ENCODE data around the gene MGMT. TPM values are rescaled to one million over a fixed set of nuclear protein-coding genes. Genes with fewer than 3 reads are reported as not detected.

Gene MGMT
- total and polyA plus RNA-seq, 9 of the 15 experiments (the other 6 are each of a cell fraction or from before 2014, with no cell fraction given): 0.03 to 0.29 (median 0.11) TPM; not detected in 4

DNA sequence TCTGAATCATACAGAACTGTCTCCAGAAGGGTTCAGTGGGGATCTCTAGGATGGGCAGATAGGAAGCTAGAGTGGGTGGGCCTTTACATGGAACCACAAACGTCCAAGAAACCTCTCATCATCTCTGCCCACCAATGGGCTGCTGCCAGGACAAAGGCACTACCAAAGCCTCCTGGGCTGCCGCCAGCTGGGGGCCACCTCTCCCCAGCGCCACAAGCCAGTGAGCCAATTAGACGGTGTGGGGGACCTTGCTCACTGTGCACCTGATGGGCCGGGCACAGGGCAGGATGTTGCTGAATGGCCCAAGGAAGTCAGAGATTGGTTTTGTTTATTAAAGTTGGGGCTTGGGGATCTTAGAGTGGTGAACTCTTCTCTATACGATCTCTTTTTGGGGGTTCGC, 242.1 kb downstream of the MGMT start:
- Histone ChIP-seq H4K20me1 (replicated peaks; ENCODE audit: control insufficient read depth, insufficient read depth, low read length) (no peaks in the 10 kb centered on the region), H3K4me1 (replicated peaks in 1 of 2; ENCODE audit: control insufficient read depth in 2 of 2, insufficient read depth in 2 of 2, low read length in 2 of 2) (no peaks in the 10 kb centered on the region), H3K9ac (ENCODE audit: insufficient read depth in 1 of 2, low read depth in 2 of 2, low read length in 2 of 2) (no peak overlapping the region), H3K9me1 (ENCODE audit: control insufficient read depth, insufficient read depth, low read length) (no peaks in the 10 kb centered on the region), H2AFZ (ENCODE audit: low read depth, low read length) (no peak overlapping the region), H3K4me3 (no peak overlapping the region), H3K79me2 (ENCODE audit: control insufficient read depth, insufficient read depth, low read length) (no peaks in the 10 kb centered on the region), H3K27ac (ENCODE audit: extremely low read depth, low read depth, low read length) (no peak overlapping the region), H3K4me2 (ENCODE audit: insufficient read depth, low read length) (no peak overlapping the region), H3K9me3 (replicated peaks; ENCODE audit: control insufficient read depth, insufficient read depth, low read depth, low read length) (no peaks in the 10 kb centered on the region), H3K27me3 (ENCODE audit: control insufficient read depth in 2 of 2, insufficient read depth in 2 of 2, low read length in 2 of 2) (peaks cover 3 to 46% of the 10 kb centered on the region in 2 experiments; a peak in 2 of 5 replicates), H3K36me3 (ENCODE audit: control insufficient read depth, insufficient read depth, low read length) (no peaks in the 10 kb centered on the region)
- ATAC-seq (no peak), DNase-seq (ENCODE audit: extremely low read depth in 1 of 4, low spot score in 3 of 4) (no peak), FAIRE-seq (no peak)
- TF ChIP-seq NR3C1 (CRISPR knock-in tag; IDR thresholded peaks at IDR 0.05) (no peak), GATA2 (CRISPR knock-in tag; IDR thresholded peaks at IDR 0.05) (no peak), ZNF717 (CRISPR knock-in tag; IDR thresholded peaks at IDR 0.05) (no peak), PYGO2 (tag; IDR thresholded peaks at IDR 0.05) (no peak), ETV5 (CRISPR knock-in tag; IDR thresholded peaks at IDR 0.05; ENCODE audit: low read depth) (no peak), RBFOX2 (IDR thresholded peaks at IDR 0.05; ENCODE audit: low read depth, low read length) (no peak), XRCC5 (IDR thresholded peaks at IDR 0.05; ENCODE audit: low read depth, low read length) (no peak), KLF6 (CRISPR knock-in tag; IDR thresholded peaks at IDR 0.05; ENCODE audit: borderline replicate concordance) (no peak), ZNF274 (IDR thresholded peaks at IDR 0.05; ENCODE audit: borderline replicate concordance, low read depth, low read length) (no peak), MEF2D (tag; conservative IDR thresholded peaks at IDR 0.05; ENCODE audit: low read depth) (no peak), ZNF384 (IDR thresholded peaks at IDR 0.05; ENCODE audit: low read depth, low read length) (no peak), HLTF (IDR thresholded peaks at IDR 0.05) (no peak), NCOR1 (IDR thresholded peaks at IDR 0.05) (no peak)
- TF ChIP-seq, protein P1, sequence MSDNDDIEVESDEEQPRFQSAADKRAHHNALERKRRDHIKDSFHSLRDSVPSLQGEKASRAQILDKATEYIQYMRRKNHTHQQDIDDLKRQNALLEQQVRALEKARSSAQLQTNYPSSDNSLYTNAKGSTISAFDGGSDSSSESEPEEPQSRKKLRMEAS (CRISPR knock-in tag; IDR thresholded peaks at IDR 0.05): no peak
- TF ChIP-seq, protein P2, sequence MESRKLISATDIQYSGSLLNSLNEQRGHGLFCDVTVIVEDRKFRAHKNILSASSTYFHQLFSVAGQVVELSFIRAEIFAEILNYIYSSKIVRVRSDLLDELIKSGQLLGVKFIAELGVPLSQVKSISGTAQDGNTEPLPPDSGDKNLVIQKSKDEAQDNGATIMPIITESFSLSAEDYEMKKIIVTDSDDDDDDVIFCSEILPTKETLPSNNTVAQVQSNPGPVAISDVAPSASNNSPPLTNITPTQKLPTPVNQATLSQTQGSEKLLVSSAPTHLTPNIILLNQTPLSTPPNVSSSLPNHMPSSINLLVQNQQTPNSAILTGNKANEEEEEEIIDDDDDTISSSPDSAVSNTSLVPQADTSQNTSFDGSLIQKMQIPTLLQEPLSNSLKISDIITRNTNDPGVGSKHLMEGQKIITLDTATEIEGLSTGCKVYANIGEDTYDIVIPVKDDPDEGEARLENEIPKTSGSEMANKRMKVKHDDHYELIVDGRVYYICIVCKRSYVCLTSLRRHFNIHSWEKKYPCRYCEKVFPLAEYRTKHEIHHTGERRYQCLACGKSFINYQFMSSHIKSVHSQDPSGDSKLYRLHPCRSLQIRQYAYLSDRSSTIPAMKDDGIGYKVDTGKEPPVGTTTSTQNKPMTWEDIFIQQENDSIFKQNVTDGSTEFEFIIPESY (CRISPR knock-in tag; IDR thresholded peaks at IDR 0.05): no peak
- TF ChIP-seq, protein P3, sequence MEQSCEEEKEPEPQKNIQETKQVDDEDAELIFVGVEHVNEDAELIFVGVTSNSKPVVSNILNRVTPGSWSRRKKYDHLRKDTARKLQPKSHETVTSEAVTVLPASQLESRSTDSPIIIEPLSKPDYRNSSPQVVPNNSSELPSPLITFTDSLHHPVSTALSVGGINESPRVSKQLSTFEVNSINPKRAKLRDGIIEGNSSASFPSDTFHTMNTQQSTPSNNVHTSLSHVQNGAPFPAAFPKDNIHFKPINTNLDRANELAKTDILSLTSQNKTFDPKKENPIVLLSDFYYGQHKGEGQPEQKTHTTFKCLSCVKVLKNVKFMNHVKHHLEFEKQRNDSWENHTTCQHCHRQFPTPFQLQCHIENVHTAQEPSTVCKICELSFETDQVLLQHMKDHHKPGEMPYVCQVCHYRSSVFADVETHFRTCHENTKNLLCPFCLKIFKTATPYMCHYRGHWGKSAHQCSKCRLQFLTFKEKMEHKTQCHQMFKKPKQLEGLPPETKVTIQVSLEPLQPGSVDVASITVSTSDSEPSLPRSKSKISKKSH (CRISPR knock-in tag; IDR thresholded peaks at IDR 0.05): no peak
- TF ChIP-seq, protein P4, sequence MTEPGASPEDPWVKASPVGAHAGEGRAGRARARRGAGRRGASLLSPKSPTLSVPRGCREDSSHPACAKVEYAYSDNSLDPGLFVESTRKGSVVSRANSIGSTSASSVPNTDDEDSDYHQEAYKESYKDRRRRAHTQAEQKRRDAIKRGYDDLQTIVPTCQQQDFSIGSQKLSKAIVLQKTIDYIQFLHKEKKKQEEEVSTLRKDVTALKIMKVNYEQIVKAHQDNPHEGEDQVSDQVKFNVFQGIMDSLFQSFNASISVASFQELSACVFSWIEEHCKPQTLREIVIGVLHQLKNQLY (CRISPR knock-in tag; conservative IDR thresholded peaks at IDR 0.05): no peak
- ChIA-PET POLR2A (no interaction called here), CTCF (ENCODE audit: low intra/inter-chr PET ratio) (no interaction called here)
- in situ Hi-C loops (cut with MboI) (no loop called here), intact Hi-C loops (cut with micrococcal nuclease) (no loop called here)
- no TSS peak for BruUV-seq (replicated peaks)
- 0% methylated on average over 7 of the region's 7 CpGs for WGBS (ENCODE audit: insufficient coverage, low coverage, missing lambda C conversion rate)

Data from K562 (cell line).